ENCODE results near the gene PDE11A. TPM values are rescaled to one million over a fixed set of nuclear protein-coding genes. Genes with fewer than 3 reads are reported as not detected.

Gene PDE11A
- total and polyA plus RNA-seq, 2 experiments from 2014 or later: 1.7 to 3.6 TPM

DNA sequence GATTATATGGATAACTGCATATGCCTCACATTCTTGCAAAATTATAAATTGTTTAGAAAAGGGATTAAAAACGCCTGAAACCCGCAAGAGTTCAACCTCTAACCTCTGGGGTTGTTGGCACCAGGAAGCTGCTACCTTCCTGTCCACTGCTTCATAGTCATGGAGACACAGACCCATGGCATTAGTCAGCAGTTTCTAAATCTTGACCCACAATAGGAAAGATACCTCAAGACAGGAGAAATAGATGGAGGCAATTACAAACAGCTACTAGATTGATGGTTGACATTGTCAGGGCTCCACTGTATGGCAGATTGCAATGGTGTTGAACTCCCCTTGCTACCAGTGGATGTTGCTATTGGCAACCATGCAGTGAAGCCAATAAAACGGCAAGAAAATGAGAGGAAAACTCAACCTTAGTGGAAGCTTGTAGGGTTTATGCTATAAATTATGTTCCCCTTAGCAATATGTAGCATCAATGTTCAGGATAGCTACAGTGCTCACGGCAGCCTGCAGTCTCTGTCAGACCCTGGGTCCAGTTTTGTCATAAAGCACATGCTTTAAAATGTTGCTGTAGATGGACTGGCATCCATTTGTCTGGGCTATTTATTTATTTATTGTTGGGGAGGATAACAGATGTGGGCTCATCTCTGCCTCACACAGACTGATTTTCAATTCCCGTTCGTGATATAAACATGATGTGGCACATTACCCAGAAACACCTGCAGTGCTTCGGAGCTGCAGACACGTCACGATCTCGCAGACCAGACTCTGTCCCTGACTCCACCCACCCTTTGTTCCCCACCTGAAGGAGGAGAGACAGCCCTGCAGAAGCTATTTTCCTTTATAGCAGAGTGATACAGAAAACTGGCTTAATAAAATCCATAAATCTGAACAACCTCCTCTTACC, 446.6 kb downstream of the PDE11A start:
- Histone ChIP-seq H3K36me3 (no peaks in the 10 kb centered on the region), H3K4me1 (ENCODE audit: low read depth) (no peaks in the 10 kb centered on the region), H3K27ac (no peak overlapping the region), H3K9me3 (ENCODE audit: low read depth) (no peaks in the 10 kb centered on the region), H3K4me3 (no peak overlapping the region), H3K27me3 (no peaks in the 10 kb centered on the region)
- DNase-seq (ENCODE audit: low read depth in 1 of 2, low spot score in 1 of 2): no peak
- TF ChIP-seq, protein P1, sequence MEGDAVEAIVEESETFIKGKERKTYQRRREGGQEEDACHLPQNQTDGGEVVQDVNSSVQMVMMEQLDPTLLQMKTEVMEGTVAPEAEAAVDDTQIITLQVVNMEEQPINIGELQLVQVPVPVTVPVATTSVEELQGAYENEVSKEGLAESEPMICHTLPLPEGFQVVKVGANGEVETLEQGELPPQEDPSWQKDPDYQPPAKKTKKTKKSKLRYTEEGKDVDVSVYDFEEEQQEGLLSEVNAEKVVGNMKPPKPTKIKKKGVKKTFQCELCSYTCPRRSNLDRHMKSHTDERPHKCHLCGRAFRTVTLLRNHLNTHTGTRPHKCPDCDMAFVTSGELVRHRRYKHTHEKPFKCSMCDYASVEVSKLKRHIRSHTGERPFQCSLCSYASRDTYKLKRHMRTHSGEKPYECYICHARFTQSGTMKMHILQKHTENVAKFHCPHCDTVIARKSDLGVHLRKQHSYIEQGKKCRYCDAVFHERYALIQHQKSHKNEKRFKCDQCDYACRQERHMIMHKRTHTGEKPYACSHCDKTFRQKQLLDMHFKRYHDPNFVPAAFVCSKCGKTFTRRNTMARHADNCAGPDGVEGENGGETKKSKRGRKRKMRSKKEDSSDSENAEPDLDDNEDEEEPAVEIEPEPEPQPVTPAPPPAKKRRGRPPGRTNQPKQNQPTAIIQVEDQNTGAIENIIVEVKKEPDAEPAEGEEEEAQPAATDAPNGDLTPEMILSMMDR (IDR thresholded peaks at IDR 0.05; ENCODE audit: low read depth, low read length): no peak

DNA sequence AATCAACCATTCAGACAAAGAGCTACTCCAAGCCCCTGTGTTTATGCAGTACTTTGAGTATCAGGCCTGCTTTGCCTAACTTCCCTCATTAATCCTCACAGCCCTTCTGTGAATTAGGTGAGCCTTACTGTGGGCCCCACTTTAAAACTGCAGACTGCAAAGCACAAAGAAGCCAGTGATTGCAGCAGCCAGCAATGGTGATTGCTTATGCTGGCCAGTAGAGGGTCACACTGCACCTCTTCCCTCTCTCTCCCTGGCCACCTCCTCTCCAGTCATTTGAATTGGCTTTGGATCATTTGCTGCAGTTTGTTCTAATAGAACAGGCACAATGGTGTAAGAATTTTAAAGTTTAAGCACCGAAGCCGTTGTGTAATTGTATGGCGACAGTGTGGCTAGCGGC, 450.1 kb downstream of the PDE11A start:
- no peaks in the 10 kb centered on the region for H3K36me3 ChIP-seq
- TF ChIP-seq, protein P1 (IDR thresholded peaks at IDR 0.05; ENCODE audit: low read depth, low read length): peak; percentile 66
- H3K27ac ChIP-seq: no peak overlapping the region
- H3K9me3 ChIP-seq (ENCODE audit: low read depth): no peaks in the 10 kb centered on the region
- no peak overlapping the region for H3K4me3 ChIP-seq
- H3K27me3 ChIP-seq: no peaks in the 10 kb centered on the region
- no peaks in the 10 kb centered on the region for H3K4me1 ChIP-seq (ENCODE audit: low read depth)
- peak; percentile 28 to 57 for DNase-seq (ENCODE audit: low read depth in 1 of 2, low spot score in 1 of 2)

DNA sequence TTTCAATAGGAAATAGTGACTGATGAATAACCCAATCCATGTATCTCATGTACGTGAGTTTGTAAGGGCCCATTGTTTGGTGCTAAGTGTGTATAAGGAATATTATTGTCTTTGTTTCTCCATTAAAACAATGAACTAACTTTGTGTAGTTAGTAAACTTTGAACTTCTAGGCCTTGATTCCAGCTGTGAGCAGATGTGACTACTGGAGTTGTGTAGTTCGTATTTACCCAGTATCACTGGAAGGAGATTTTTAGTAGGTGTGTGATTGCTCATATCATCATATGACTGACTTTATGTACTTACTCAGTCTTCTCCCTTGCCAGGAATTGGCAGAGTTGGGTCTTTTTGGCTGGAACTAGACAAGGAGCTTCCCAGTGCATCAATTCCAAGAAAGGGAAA, 452.6 kb downstream of the PDE11A start:
- Histone ChIP-seq H3K4me3 (no peak overlapping the region), H3K27ac (no peak overlapping the region), H3K36me3 (no peaks in the 10 kb centered on the region), H3K4me1 (ENCODE audit: low read depth) (no peaks in the 10 kb centered on the region), H3K27me3 (no peaks in the 10 kb centered on the region), H3K9me3 (ENCODE audit: low read depth) (no peaks in the 10 kb centered on the region)
- DNase-seq (ENCODE audit: low read depth in 1 of 2, low spot score in 1 of 2): no peak
- TF ChIP-seq, protein P1 (IDR thresholded peaks at IDR 0.05; ENCODE audit: low read depth, low read length): no peak

DNA sequence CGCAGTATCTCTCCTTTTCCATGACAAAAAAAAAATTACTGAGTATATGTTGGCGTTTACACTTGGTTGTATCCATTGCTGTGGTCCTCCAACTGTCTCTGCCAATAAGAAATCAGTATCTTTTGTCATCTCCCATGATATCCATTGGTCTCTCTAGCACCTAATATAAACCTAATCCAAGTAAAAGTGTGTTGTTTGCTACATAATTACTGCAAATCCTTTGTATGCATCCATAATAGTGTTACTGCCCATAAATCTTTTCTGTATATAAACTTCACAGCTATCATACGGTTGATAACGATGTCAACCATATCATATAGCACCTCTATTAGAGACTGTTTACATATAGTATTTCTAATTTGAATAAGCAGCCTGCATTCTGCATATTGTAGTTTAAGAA, 453.1 kb downstream of the PDE11A start:
- DNase-seq (ENCODE audit: low read depth in 1 of 2, low spot score in 1 of 2): no peak
- H3K4me1 ChIP-seq (ENCODE audit: low read depth): peaks cover 5% of the 10 kb centered on the region
- TF ChIP-seq, protein P1 (IDR thresholded peaks at IDR 0.05; ENCODE audit: low read depth, low read length): no peak
- no peaks in the 10 kb centered on the region for H3K9me3 ChIP-seq (ENCODE audit: low read depth)
- no peak overlapping the region for H3K27ac ChIP-seq
- peak overlapping the region; percentile 73 for H3K4me3 ChIP-seq
- H3K36me3 ChIP-seq: no peaks in the 10 kb centered on the region
- H3K27me3 ChIP-seq: no peaks in the 10 kb centered on the region

DNA sequence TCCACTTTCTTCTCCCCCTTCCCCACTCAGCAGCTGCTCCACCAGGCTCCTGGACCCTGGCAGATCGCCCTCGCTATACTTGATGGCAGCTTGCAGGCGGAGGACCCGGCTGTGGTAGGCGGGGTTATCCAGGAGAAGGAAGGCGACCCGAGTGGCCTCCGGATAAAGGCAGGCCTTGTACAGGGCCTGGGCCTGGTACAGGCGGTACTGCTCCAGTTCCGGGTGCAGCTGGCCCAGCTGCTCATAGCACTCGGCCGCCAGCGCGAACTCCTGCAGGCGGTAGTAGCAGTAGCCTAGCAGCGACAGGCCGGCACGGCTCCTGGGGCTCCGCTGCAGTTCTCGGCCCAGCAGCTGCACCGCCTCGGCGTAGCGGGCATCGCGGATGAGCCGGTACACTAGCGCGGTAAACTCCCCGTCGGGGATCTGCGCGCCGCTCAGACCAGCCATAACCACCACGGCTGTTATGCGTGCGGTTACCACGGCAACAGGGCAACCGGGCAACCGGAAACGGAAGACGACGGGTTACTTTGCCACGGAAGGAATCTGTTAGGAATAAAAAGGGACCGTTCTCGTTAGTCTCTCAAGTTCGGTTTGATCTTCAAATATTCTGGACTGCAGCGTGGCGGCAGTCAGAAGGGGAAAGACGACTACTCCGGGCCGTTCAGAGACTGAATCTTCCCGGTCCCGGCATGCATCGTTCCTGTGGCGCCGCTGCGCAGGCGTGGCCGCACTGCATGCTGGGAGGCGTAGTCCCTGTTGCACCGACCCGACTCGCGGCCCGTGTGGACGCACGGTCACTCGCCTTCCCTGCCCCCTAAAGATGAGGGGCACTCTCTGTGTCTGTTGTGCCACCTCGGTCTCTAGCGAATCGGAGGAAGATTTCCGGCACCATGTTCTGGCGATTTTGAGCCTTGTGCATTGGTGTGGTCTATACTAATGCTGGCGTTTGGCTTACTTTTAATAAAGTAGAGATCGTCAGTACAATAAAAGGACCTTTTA, 454.0 kb downstream of the PDE11A start:
- peak; percentile 89 to 91 for DNase-seq (ENCODE audit: low read depth in 1 of 2, low spot score in 1 of 2)
- H3K9me3 ChIP-seq (ENCODE audit: low read depth): no peaks in the 10 kb centered on the region
- H3K36me3 ChIP-seq: no peaks in the 10 kb centered on the region
- H3K27ac ChIP-seq: peak overlapping the region; percentile 95
- H3K27me3 ChIP-seq: no peaks in the 10 kb centered on the region
- peaks cover 7% of the 10 kb centered on the region for H3K4me1 ChIP-seq (ENCODE audit: low read depth)
- TF ChIP-seq, protein P1 (IDR thresholded peaks at IDR 0.05; ENCODE audit: low read depth, low read length): no peak
- H3K4me3 ChIP-seq: peak overlapping the region; percentile 73
